GM21717 (cell line): ENCODE data around the gene HK2.
"Not testable (repeated sequence)": the region's sequence is repeated elsewhere in the genome, so short reads cannot be mapped to it uniquely, and the experiment has no call there.

Experiments
- ATAC-seq: cut with Tn5 transposase; IDR thresholded peaks from one replicate; pipeline ENCODE4 v1.9.1; 2021; ENCODE audit warnings: mild to moderate bottlenecking, moderate library complexity; ENCODE audit not compliant: unreplicated experiment

HK2 gene

GRCh38 chr2:74876081-74876886, 42.4 kb downstream of the HK2 start:
- peak; percentile 65 for ATAC-seq

GRCh38 chr2:74877376-74877775, 43.4 kb downstream of the HK2 start:
- no peak for ATAC-seq

GRCh38 chr2:74877781-74878433, 44.0 kb downstream of the HK2 start:
- no peak for ATAC-seq

GRCh38 chr2:74878551-74878950, 44.6 kb downstream of the HK2 start:
- ATAC-seq: no peak

GRCh38 chr2:74880054-74880728, 46.3 kb downstream of the HK2 start:
- no peak for ATAC-seq

- ATAC-seq: no peak
Measured at GRCh38 chr2:74881176-74881575, 47.2 kb downstream of the HK2 start.

- ATAC-seq: no peak
Measured at GRCh38 chr2:74881626-74882298, 47.8 kb downstream of the HK2 start.

- no peak for ATAC-seq
Measured at GRCh38 chr2:74882299-74882687, 48.4 kb downstream of the HK2 start.

GRCh38 chr2:74883011-74883410, 49.1 kb downstream of the HK2 start:
- ATAC-seq: no peak

GRCh38 chr2:74884118-74884762, 50.3 kb downstream of the HK2 start:
- ATAC-seq: no peak

- ATAC-seq: no peak
Measured at GRCh38 chr2:74884866-74885265, 50.9 kb downstream of the HK2 start.

- ATAC-seq: no peak
Measured at GRCh38 chr2:74886251-74886650, 52.3 kb downstream of the HK2 start.

- ATAC-seq: no peak
Measured at GRCh38 chr2:74886811-74887210, 52.9 kb downstream of the HK2 start.

- ATAC-seq: no peak
Measured at GRCh38 chr2:74887445-74887951, 53.6 kb downstream of the HK2 start.

GRCh38 chr2:74887960-74888700, 54.2 kb downstream of the HK2 start:
- ATAC-seq: no peak

GRCh38 chr2:74889159-74889558, 55.2 kb downstream of the HK2 start:
- ATAC-seq: no peak

- ATAC-seq: no peak
Measured at GRCh38 chr2:74890711-74891110, 56.8 kb downstream of the HK2 start.

GRCh38 chr2:74891136-74891764, 57.3 kb downstream of the HK2 start:
- ATAC-seq: no peak

- not testable (repeated sequence) for ATAC-seq
Measured at GRCh38 chr2:74891816-74892215, 57.9 kb downstream of the HK2 start.
